GM19455 (cell line): Measurements from ENCODE around the gene GPR107.

Experiments used
- ATAC-seq: cut with Tn5 transposase; IDR thresholded peaks from one replicate; pipeline ENCODE4 v1.9.1; 2021; ENCODE audit not compliant: unreplicated experiment

Gene GPR107

DNA sequence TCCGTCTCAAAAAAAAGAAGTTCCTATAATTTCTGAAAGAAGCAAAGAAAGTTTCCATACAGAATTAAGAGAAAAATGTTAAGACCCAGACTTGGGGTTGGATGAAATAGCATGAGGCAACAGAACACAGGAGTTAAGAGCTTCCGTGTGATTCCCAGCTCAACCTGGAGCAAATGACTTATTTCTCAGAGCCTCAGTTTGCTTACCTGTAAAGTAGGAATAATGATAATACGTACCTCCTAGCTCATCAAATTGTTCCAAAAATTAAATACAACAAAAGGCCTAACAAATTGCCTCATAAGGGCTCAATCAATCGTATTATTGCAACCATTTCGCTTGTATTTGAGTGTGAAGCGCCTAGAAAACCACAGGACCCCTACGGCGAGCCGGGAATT is 600 bp upstream of the GPR107 start:
- no peak for ATAC-seq

DNA sequence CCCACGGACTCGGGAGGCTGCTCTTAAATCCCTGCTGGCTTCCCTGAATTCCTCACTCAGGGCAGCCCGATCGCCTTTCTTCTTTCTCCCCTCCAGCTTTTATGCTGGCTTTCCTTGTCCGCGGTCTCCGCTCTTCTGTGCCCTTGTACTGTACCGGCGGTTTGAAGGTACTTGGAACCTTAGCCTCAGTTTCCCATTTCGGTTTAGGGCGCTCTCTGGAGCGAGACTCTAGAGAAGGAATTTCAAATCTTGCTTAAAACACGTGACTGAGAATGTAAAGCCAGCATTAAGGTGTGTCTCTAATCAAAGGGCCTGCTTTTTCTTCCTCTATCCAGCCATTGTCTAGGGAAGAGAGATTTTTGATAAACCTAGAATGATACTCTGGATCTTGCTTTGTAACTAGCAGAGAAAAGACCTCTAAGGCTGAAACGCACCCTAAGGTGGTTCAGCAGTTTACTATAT is 650 bp downstream of the GPR107 start:
- no peak for ATAC-seq

DNA sequence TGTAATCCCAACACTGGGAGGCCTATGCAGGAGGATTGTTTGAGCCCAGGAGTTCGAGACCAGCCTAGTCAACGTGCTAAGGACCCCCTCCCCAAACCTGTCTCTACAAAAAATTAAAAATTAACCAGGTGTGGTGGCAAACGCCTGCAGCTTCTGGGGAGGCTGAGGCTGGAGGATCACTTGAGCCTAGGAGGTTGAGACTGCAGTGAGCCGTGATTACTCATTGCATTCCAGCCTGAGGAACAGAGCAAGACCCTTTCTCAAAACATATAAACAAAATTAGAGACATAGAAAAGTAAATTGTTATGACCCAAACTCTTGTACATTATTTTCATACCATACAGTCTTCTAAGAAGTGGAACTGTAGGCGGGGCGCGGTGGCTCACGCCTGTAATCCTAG is 1.1 kb downstream of the GPR107 start:
- ATAC-seq: no peak

DNA sequence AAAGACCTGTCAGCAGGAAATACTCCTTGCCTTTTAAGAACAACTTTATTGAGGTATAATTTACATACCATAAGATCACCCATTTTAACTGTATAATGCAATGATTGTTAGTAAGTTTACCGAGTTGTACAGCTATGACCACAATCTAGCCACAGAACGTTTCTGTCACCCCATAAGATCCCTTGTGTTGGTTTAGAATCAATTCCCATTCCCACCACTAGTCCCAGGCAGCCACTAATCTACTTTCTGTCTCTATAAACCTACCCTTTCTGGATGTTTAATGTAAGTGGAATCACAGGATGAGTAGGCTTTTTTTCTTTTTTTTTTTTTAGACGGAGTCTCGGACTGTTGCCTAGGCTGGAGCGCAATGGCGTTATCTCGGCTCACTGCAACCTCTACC is 4.4 kb downstream of the GPR107 start:
- no peak for ATAC-seq

DNA sequence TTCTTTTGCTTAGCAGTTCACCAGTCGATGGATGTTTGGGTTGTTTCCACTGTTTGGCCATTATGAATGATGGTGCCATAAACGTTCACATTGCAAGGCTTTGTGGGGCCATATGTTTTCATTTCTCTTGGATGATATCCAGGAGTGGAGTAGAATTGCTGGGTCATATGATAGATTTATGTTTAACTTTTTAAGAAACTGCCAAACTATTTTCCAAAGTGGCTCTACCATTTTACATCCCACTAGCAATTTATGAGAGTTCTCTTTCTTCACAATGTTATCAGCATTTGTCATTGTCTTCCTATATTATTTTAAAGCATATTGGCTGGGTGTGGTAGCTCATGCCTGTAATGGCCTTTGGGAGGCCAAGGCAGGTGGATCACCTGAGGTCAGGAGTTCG is 5.2 kb downstream of the GPR107 start:
- no peak for ATAC-seq

DNA sequence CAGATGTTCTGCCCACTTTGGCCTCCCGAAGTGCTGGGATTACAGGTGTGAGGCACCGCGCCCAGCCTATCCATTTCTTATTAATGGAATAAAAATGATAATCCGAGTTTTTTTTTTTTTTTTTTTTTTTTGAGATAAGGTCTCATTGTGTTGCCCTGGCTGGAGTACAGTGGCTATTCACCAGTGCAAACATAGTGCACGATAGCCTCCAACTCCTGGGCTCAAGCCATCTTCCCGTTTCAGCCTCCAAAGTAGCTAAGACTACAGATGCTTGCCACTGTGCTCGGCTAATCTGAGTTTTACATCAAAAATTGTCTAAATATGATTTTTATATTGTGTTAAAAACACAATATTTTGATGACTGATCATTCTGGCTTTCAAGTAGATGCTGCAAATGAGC is 6.6 kb downstream of the GPR107 start:
- ATAC-seq: no peak

DNA sequence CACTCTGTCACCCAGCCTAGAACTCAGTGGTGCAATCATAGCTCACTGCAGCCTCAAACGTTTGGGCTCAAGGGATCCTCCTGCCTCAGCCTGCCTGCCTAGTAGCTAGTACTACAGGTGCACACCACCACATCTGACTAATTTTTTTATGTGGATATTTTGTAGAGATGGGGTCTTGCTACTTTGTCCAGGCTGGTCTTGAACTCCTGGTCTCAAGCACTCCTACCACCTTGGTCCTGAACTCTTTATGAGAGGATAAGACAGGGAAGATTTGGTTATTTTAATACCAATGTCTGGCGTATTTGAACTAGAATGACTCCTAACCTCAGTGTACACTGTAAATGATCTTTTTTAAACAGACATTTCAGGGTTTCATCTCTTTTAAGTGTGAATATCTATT is 9.0 kb downstream of the GPR107 start:
- ATAC-seq: no peak

DNA sequence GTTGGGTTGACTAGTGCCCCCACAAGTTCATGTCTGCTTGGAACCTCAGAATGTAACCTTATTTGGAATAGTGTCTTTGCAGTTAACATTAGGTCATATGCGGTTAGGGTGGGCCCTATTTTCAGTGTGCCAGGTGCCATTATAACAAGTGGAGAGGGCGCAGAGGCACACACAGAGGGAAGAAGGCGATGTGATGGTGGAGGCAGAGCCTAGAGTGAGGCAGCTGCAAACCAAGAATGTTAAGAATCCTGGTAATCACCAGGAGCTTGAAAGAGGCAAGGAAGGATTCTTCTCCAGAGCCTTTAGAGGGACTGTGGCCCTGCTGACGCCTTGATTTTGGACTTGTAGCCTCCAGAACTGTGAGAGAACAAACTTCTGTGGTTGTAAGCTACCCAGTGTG is 10.9 kb downstream of the GPR107 start:
- no peak for ATAC-seq

DNA sequence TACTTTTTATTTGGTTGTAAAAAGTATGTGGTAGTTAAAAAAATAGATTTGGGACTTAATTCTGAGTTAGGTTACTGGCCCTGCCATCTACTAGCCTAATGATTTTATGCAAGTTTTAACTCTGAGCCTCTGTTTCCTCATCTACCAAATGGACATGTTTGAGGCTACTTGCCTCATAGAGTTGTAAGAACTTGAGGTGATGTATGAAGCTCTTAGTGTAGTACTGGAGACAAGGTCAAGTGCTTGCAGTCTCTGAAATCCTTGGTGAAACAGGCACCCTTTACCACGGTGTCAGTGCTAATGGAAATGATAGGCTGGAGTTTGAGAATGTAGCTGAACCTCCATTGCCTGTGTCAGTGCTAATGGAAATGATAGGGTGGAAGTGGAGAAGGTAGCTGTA is 15.3 kb downstream of the GPR107 start:
- no peak for ATAC-seq

DNA sequence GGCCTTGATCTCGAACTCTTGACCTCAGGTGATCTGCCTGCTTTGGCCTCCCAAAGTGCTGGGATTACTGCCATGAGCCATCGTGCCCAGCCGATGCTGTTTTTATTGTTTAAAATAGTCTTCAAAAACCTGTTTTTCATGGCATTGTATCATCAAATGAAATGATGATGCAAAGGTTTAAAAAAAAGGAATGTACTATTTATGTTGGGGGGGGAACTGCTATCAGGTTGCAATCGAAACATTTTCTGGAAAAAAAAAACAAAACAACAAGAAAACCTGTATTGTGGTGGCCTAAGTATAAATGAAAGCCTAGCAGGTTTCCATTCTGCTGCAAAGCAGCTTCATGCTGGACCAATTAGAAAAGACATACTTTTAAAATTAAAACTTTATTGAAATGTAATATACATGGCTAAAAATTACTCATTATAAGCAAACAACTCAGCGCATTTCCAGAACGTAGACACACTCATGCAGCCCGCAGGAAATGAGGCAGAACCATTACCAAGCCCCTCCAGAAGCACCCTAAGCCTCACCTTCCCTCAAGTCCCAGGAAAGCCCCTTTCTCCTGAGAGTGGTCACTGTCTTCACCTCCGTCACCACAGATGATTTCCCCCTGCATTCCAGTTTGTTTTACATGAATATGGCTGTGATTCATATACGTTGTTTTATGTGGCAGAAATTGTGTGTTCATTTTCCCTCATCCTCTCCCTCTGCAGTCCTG is 19.0 kb downstream of the GPR107 start:
- ATAC-seq: no peak

DNA sequence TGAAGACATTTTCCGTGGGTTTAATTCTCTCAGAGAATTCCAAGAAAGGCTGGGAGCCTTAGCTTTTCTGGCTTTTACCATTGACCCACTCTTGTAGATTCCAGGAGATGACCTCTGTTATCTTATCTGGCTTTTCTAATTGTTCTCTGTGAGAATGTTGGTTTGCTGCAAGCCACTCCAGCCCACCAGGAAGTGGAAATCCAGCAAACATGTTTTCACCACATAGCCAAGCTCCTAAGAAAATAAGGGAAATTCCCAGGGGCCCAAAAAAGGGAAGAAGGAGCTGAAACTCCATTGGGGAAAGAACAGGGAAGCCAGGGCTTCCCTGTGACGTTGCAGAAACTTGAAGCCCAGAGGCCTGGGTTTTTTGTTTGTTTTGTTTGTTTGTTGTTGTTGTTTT is 19.7 kb downstream of the GPR107 start:
- no peak for ATAC-seq

DNA sequence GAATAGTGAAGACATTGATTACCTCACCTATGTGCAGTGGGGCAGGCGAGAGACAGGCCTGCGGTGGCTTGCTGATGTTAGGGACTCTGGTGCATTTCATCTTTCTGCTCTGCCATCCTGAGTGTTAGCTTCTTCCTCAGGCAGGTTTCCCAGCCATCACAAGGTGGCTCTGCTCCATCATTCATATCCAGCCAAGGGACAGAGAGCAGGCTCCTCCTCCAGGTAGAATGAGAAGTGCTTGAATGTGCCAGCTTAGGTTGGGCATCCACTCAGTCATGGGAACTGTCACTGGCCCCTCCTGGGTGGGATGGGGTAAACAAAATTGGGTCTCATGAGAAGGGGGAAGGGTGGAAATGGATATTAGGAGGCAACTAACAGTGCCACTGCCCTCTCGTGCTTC is 24.8 kb downstream of the GPR107 start:
- ATAC-seq: no peak

DNA sequence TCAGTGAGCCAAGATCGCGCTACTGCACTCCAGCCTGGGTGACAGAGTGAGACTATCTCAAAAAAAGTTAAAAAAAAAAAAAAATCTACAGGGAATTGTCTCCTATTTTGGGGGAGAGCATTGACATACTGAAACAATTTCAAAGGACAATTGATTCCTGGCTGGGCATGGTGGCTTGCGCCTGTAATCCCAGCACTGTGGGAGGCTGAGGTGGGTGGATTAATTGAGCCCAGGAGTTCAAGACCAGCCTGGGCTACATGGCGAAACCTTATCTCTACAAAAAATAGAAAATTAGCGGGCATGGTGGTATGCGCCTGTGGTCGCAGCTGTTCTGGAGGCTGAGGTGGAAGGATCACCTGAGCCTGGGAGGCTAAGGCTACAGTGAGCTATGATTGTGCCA is 30.6 kb downstream of the GPR107 start:
- ATAC-seq: no peak

DNA sequence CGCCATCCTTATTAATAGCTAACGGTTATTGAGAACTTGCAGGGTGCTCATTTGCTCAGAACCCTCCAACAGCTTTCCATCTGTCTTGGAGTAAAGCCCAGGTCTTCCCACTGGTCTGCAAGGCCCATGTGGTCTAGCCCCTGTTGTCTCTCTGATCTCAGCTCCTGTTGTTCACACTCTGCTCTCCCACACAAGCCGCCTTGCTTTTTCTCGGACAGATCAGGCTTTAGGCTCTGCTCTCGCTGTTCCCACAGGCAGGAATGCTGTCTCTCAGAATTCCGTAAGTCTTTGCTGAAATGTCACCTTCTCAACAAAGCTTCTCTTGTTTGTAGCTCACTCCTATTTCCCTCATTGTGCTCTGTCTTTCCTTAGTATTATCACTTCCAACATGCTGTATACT is 34.3 kb downstream of the GPR107 start:
- ATAC-seq: no peak

DNA sequence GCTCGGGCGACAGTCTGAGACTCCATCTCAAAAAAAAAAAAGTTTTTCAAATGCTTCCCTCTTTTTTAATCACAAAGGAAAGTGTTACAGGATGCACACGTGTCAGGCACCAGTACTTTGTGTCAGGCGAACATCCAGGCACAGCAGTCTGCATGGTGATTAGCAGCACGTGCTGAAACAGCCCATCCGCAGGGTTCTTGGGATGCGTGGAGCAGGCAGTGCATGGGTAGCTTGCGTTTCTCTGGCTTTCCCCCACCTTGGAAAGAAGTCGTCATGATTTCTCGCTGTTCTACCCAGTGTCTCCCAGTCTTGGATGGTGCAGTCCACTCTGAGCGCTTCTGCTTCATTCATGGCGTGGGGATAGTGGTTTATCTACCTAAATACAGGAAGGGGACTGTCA is 35.4 kb downstream of the GPR107 start:
- ATAC-seq: no peak

DNA sequence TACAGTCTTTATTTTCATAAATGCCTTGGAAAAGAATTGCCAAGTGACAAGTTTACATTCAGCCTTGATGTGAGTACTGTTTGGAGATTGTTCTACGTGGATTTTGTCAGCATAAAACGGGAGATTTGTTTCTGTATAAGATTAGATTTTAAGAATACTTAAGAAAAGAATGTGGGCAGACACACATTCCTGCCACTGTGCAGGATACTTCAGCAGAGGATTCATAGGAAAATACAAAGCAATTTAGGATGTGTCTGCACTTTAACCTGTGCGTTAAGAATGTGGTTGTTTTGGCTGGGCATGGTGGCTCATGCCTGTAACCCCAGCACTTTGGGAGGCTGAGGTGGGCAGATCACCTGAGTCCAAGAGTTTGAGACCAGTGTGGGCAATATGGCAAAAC is 37.2 kb downstream of the GPR107 start:
- no peak for ATAC-seq

DNA sequence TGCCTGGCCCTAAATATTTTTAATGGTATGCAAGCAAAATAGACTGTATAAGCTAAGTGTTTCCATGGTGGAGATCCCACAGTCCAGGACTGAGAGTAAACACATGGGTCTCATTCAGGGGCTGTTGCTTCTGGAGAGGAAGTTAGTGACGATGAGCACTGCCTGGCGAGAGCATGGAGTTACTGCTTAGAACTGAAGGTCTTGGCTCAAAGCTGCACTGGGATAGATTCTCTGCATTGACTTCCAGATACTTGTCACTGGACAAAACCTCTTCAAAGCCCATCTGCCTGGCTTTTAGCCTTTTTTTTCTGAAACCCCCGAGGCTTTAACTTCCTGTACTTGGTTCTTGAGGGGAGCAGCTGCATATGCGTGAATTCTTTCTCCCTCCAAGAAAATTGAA is 39.2 kb downstream of the GPR107 start:
- no peak for ATAC-seq

DNA sequence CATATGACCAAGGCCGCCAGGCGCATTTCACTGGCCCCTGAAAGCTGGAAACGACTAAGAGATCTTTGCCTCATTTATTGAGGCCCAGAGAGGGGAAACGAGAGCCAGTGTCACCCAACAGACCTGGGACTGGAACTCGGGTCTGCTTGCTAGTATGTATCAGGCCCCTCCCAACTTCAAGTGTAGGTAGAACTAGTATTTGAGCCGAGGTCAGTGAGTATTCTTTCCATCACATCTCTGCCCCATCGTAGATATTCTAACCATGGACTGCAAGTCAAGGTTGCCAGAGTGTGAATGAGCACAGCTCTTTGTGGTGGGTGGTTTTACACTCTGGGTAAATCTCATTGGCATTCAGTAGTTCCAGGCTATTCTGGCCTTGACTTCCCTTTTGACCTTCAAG is 42.2 kb downstream of the GPR107 start:
- no peak for ATAC-seq

DNA sequence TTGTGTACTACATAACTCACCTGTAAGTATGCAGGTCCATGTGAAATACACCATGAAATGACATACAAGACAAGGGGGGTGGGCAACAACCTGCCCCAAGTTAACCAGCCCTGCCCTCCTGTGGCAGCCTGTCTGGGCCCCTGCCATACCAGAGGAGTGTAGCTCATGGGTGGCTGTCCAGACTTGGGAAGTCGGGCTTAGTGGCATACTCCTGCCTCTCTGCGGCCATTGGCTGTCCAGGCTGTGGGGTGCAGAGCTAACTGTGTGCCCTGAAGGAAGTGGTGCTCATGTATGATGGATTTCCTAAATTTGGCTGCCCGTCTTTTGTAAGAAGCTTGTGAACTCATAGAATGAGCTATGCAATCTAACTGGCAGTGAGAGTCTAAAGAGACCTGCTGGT is 47.0 kb downstream of the GPR107 start:
- ATAC-seq: no peak

DNA sequence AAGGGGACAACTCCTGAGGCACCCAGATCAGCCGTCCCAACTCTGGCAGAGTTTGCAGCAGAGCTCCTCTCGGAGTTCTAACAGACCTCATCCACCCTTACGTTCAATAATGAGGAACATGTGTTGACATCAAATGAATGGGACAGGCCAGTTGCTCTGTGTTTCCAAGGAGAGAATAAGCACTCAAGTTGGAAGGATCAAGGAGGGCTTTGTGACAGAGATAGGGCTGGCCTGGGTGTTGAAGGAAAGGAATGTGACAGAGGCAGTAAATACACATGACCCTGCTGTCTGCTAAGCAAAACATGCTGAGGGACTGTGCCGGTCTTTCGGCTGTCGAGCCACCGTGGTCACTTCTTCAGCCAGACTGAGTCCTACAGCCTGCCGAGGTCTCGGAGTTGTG is 48.2 kb downstream of the GPR107 start:
- no peak for ATAC-seq

DNA sequence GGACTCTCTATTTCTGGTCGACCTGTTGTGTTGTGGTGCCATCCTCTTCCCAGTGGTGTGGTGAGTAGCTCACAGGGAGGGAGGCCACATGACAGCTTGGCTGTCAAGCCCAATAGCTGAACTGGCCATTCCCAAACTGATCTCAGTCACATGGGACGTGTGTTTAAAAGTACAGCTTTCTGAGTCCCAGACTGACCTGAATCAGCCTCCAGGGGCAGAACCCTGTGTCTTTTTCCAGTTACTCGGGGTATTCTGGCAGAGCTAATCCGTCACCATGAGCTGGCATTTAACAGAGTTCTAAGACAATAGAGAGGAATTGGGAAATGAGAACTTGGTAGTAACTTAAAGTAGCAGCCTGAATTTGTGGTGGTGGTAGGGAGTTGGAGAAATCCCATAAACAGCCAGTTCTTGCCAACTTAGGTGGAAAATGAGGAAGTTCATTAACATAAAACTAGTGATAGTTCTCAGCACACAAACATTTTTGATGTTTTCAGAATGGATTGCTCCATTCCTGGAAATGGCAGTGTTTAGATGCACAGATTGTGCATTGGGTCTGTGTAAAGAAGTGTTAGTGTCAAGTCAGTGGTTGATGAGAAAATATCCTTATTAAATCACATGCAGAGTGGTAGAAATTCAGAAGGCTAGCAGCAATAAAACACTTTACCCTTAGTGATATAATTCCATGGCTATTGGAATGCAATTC is 50.9 kb downstream of the GPR107 start:
- ATAC-seq: no peak

DNA sequence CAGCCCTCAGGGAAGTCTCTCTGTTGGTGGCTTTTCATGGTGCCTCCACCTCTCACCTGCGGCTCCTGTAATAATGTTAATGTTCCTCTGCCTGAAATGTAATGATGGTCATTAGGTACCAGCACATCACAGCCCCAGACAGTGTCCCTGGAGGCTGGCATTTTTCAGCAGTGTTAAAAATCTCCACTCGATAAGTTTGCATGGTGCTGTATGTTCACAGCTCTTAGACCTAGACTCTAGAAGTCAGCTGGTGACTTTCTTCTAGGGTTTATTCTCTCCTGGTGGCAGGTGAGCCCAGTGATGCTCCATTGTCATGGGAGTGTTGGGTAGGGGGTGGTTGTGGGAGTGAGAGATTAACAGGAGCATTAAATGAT is 53.1 kb downstream of the GPR107 start:
- no peak for ATAC-seq
